Middle frontal gyrus (tissue), 1 donor: ENCODE measurements around the gene ABCA2.

ENCODE experiments used
- DNase-seq: peaks from one replicate; pipeline ENCODE4 v3.0.0-alpha.2; 2015; ENCODE audit warnings: low spot score; ENCODE audit errors: extremely low spot score

The ABCA2 gene

GRCh38 chr9:137031904-137032640, 4.0 kb upstream of the ABCA2 start, which contains the start of gene FUT7:
Gene FUT7, minus strand, starts transcription at chr9:137032088. Its CDS starts 97 bp downstream, at chr9:137031991.
- no peak for DNase-seq

DNA sequence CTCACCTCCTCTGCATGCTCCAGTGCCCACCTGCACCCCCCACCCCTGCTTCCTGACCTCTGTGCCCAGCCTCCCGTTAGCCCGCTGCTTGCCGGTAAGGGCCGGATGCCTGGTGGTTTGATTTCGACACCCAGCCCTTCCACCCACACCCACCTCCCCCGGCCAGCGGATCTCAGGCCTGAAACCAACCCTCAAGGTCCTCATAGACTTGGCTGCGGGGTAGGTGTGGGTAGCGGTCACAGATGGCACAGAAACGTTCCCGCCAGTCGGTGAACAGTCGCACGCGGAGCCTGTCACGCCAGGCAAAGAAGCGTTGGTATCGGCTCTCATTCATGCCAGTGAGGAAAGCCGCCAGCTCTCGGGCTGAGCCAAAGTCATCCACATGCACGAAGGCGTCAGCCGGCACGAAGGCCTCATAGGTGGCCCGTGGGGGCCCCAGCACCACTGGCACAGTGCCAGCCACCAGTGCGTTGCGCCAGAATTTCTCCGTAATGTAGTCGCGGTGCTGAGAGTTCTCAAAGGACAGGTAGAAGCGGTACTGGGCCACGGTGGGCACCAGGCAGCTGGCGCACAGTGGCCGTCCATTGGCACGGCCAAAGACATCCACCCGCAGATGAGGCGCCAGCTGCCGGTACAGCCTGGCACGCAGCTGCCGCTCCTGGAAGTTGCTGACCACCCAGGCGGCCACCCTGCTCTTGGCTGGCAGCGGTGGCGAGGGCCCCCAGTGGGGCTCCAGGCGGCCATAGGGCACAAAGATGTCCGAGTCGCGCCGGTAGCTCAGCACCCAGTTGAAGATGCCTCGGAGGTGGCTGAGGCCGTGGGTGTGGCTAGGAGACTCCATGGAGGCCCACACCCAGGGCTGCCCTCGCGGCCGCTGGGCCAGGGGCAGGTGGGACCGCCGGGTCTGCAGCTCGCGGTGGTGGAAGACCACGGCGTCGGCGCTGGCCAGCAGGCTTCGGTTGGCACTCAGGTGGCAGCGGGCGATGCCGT, 2.8 kb upstream of the ABCA2 start:
- no peak for DNase-seq

DNA sequence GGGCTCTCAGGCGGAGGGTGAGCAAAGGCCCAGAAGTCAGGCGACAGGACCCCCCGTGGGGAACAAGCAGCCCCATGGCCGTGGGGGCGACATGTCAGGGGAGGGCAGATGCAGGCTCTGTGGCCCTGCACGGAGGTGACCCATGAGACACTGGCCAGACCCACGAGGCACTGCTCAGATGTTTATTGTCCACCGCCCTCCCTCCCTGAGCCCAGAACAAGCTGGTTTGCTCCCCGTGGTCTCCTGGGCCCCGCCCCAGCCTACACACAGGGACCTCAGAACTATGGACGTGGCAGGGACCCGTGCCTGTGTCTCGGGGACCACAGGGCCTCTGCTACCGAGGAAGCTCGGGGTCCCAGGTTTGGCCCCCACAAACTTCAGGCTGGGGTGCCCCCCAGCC, 2.0 kb upstream of the ABCA2 start:
- DNase-seq, result no peak

DNA sequence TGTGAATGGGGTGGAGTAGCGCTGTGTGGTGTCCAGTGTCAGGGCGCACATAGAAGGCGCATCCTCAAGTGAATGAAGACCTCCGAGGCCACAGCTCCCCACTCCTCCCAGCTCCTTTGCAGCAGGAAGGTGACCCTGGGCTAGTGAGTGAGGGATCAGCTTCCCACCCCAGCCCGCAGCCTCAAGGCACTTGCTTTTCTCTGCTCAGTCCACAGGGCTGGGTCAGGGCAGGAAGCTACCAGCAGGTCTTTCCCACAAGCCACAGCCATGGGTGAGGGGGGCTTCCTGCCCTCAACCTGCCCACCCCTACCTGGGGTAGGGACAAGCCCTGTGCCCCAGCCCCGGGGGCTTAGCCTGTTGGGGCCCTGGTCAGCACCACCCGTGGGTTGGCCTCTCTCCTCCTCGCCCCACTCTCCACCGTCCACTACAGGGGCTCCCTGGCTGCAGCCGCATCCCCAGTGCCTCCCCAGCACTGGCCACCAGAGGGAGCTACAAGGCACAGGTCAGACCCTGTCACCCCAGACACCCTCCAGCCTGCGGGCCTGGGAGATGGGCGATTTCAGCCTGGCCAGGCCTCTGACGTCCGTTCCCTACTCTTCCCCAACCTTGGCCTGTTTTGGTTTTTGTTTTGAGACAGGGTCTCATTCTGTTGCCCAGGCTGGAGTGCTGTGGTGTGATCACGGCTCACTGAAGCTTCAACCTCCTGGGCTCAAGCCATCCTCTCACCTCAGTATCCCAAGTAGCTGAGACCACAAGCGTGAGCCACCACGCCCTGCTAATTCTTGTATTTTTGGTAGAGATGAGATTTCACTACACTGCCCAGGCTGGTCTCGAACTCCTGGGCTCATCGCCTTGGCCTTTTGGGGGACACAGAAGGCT, 1.3 kb upstream of the ABCA2 start:
- no peak for DNase-seq

DNA sequence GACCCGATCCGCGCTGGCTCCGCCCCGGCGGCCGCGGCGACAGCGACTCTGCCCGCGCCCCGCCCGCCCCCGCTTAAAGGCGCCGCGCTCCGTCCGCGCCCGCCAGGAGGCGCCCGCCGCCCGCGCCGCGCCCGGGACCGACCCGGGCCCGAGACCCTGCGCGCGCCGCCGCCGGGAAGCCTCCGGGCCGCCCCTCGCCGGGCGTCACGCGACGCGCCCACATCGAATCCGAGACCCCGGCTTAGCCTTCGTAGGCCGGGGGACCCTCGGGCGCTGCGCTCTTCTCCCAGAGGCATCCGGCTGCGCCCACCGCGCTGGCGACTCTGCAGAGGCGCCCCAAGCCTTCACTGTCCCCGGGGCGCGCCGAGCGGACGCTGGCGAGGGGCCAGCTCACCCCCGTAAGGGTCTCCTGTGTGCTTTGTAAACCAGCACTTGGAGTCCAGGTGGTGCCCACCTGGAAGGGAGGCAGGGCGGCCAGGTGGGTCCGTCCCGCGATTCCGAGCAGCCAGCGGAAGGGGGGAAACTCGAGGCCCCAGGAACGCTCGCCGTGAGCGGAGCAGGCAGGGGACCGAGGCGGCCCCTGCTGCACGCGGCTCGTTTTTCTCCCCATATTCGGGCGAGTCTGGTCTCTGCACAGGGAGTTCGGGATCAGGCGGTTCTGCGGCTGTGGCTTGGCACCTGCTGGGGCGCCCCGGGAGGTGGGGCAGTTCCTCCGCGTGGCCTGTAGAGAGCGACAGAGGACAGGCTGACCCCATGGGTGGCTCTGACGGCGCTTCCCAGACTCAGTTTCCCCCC, 423 bp upstream of the ABCA2 start:
- peak; percentile 69 for DNase-seq

DNA sequence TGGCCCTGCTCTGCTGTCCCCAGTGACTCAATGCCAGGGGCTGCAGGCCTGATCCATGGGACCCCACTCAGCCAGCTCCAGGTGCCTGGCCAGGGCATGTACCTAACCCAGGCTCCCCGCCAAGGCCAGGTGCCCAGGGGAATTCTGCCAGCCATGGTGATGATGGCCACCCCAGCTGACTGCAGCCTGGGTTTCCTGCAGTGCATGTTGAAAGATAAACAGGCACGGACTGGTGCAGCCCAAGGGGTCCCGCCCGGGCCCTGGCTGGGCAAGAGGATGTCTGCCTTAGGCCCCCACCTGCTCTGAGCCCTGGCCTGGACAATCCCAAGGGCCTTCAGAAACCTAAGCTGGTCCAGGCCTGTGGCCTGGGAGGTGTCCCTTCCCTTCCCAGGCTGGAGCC, 1.2 kb downstream of the ABCA2 start:
- DNase-seq, result no peak

GRCh38 chr9:137026384-137026783, 1.7 kb downstream of the ABCA2 start:
- no peak for DNase-seq

DNA sequence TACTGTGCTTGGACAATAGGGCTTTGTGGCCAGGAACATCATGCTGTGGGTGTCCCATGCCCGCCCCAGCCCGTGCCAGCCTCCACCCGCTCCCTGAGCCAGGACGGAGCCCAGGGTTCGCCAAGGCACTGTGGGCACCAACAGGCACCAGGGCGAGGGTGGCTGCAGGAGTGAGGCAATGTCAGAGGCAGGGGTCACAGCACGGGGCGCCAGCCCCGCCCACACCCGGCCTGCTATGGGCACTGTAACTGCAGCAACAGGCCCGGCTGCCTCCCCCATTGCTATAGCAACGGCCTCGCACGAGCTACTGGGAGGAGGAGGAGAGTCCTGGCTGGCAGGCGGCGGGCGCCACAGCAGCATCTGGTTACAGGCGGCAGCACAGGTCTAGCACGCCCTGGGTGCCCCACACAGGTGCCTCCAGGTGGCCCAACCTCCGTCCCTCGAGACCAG, 2.5 kb downstream of the ABCA2 start:
- DNase-seq, result peak; percentile 88

- no peak for DNase-seq
Measured at GRCh38 chr9:137023583-137023991, 4.5 kb downstream of the ABCA2 start.

DNA sequence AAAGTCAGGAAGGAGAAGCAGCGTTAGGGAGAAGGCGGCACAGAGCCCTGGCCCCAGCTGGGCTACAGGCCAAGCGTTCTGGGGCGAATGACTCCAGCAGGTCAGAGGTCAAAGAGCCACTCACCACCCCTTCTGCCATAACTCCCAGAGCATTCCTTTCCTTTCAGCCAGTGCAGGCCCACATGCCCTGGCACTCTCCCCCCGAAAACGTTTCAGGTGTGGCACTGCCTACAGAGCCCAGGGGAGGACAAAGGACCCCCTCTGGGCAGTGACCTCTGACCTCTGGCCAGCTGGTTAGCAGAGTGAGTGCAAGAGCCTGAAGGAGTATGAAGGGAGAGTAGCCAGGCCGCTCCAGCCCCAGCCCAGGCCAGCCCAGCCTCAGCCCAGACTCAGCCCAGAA, 4.9 kb downstream of the ABCA2 start:
- no peak for DNase-seq

GRCh38 chr9:137022662-137023008, 5.4 kb downstream of the ABCA2 start:
- no peak for DNase-seq

GRCh38 chr9:137021979-137022661, 5.9 kb downstream of the ABCA2 start:
- DNase-seq, result peak; percentile 60

DNA sequence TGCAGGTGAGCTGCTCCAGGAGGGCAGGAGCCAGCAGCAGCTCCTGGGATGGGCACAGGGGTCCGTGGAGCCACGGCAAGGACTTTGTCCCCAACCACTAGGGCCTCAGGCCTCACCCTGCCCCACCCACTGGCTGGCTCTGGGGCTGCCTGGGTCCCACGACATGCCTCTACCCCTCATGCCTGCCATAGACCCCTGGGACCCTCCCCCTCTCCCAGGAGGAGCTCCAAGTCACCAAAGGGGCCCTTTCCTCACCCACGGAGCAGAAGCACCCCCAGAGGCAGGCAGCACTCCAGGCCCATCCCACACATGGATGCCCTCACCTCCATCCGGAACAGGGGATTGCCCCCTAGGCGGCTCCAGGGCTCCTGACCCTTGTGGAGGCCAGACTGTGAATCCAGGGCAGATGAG, 6.5 kb downstream of the ABCA2 start:
- no peak for DNase-seq

DNA sequence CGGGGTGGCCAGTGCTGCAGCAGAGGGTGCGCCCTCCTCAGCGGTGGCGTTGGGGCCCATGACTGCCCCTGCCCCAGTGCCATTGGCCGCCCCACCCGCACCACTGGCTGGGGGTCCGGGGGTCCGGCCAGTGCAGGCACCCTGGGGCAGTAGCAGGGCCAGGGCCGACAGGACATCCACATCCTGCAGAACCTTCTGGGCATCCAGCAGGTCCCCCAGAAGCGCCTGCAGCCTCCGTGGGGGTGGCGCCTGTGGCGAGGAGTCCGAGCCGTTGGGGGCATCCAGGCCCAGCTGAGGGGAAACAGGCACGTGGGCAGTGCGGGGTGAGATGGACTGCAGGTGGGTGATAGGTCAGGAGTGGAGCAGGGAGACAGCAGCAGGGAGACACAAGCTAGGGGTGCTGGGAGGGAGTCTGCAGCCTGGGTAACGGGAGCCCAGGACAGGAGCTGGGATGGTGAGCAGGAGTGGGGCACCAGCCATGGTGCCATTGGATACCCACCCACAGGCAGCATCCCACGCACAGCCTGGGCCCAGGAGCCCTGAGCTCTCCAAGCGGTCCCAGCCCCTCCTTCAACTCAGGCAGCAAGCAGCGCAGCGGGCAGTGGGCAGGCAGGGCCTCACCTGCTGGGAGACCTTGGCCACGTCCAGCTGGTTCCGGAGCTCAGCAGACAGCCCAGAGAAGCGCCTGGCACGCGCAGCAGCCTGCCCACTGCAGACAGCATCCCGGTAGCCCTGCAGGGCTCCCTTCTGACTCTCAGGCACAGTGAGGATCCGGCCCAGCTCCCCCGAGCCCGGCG, 7.1 kb downstream of the ABCA2 start:
- no peak for DNase-seq

GRCh38 chr9:137019891-137020683, 8.0 kb downstream of the ABCA2 start:
- no peak for DNase-seq

- no peak for DNase-seq
Measured at GRCh38 chr9:137018761-137019559, 9.1 kb downstream of the ABCA2 start.

GRCh38 chr9:137017791-137018497, 10.1 kb downstream of the ABCA2 start:
- DNase-seq, result no peak
